PC-9 (cell line): ENCODE measurements around the gene SLC39A3. TPM values are rescaled to one million over a fixed set of nuclear protein-coding genes. Genes with fewer than 3 reads are reported as not detected.
A peak's percentile ranks its signal among the peaks of the same experiment; 100 is the strongest.

Source experiments
- Bru-seq: library from RNA; stranded (reverse); fragments of 400-500 nt; gene quantifications from one replicate; lab custom pipeline; 2021; lab: Mats Ljungman, UMichigan
- BruChase-seq, 2 experiments: library from RNA; stranded (reverse); fragments of 400-500 nt; gene quantifications; one replicate each; lab custom pipeline; 2021; lab: Mats Ljungman, UMichigan
- BruUV-seq: library from RNA; stranded (reverse); fragments of 400-500 nt; replicated peaks from 2 replicates; lab custom pipeline; 2021; lab: Mats Ljungman, UMichigan
- CTCF ChIA-PET: fragments of 300-600 bp; sonication (Branson Sonifier 250); formaldehyde crosslinking; loops from one replicate; lab custom pipeline; 2022; ENCODE audit warnings: antibody characterized with exemption; lab: Charles Lee
- POLR2A ChIA-PET: fragments of 300-600 bp; sonication (Branson Sonifier 250); formaldehyde crosslinking; loops from one replicate; lab custom pipeline; 2022; ENCODE audit warnings: antibody characterized with exemption; ENCODE audit not compliant: unreplicated experiment; lab: Charles Lee
- DNase-seq, 2 experiments: peaks; one replicate each; pipeline versions ENCODE4 v3.0.0 to v3.0.0-alpha.2; 2015 to 2022; ENCODE audit warnings: mixed read lengths in 1 of 2
- H2AFZ ChIP-seq: fragments of 200-600 bp; sonication (generic); 2 replicates; pipeline ENCODE4 v1.8.1; 2017; ENCODE audit warnings: antibody characterized with exemption
- H3F3A ChIP-seq: fragments of 200-600 bp; sonication (generic); 2 replicates; pipeline ENCODE4 v1.8.1; 2017; ENCODE audit warnings: antibody characterized with exemption, mild to moderate bottlenecking, low read depth; ENCODE audit not compliant: insufficient read depth
- H3K27ac ChIP-seq: fragments of 200-600 bp; sonication (generic); 2 replicates; pipeline ENCODE4 v1.6.1; 2016; ENCODE audit warnings: mixed run types
- H3K27me3 ChIP-seq: fragments of 200-600 bp; sonication (generic); 2 replicates; pipeline ENCODE4 v1.6.1; 2016; ENCODE audit warnings: low read depth, mixed run types; ENCODE audit not compliant: insufficient read depth
- H3K36me3 ChIP-seq: fragments of 200-600 bp; sonication (generic); 2 replicates; pipeline ENCODE4 v1.6.1; 2016; ENCODE audit warnings: low read depth, mixed run types
- H3K4me1 ChIP-seq: fragments of 200-600 bp; sonication (generic); replicated peaks from 2 replicates; pipeline ENCODE4 v1.6.1; 2016; ENCODE audit warnings: mixed run types; ENCODE audit not compliant: insufficient read depth
- H3K4me2 ChIP-seq: fragments of 200-600 bp; sonication (generic); 2 replicates; pipeline ENCODE4 v1.6.1; 2017; ENCODE audit warnings: mixed run types
- H3K4me3 ChIP-seq: fragments of 200-600 bp; sonication (generic); 2 replicates; pipeline ENCODE4 v1.6.1; 2016; ENCODE audit warnings: mixed run types
- H3K79me2 ChIP-seq: fragments of 200-600 bp; sonication (generic); 2 replicates; pipeline ENCODE4 v1.6.1; 2017; ENCODE audit warnings: low read depth, mixed run types
- H3K9me2 ChIP-seq: fragments of 200-600 bp; sonication (generic); 2 replicates; pipeline ENCODE4 v1.8.1; 2017; ENCODE audit warnings: mild to moderate bottlenecking; ENCODE audit not compliant: insufficient read depth
- H3K9me3 ChIP-seq: fragments of 200-600 bp; sonication (generic); 2 replicates; pipeline ENCODE4 v1.8.1; 2016; ENCODE audit warnings: low read depth; ENCODE audit not compliant: insufficient read depth
- H4K20me1 ChIP-seq: fragments of 200-600 bp; sonication (generic); 2 replicates; pipeline ENCODE4 v1.8.1; 2017; ENCODE audit not compliant: insufficient read depth
- CTCF ChIP-seq: fragments of 200-600 bp; sonication (generic); conservative IDR thresholded peaks from 2 replicates; pipeline ENCODE4 v1.6.1; 2017; ENCODE audit warnings: mixed run types, antibody characterized with exemption, mild to moderate bottlenecking, moderate library complexity
- EZH2 ChIP-seq: fragments of 200-600 bp; sonication (generic); IDR thresholded peaks from 2 replicates; pipeline ENCODE4 v1.8.0; 2017; ENCODE audit warnings: antibody characterized with exemption, low read depth
- intact Hi-C: fragments of 100-400 bp; cut with micrococcal nuclease; formaldehyde crosslinking; loops from one replicate; pipeline ENCODE4 v1.10.0; 2022; ENCODE audit not compliant: unreplicated experiment
- long read RNA-seq: library from polyadenylated mRNA; stranded (forward); transcript quantifications from one replicate; pipeline ENCODE4 v2.0.0, GENCODE V29; 2022
- total RNA-seq: library from RNA; stranded (reverse); gene quantifications from 2 replicates; pipeline ENCODE4 v1.2.3, GENCODE V29; 2021

SLC39A3 gene
- total RNA-seq (21.6 and 25.3 TPM in 2 replicates), Bru-seq, nascent RNA (percentile 41 among the genes with signal in this experiment), BruChase-seq, experiment 1, labeled RNA remaining after a 2-hour chase (percentile 41 among the genes with signal in this experiment), BruChase-seq, experiment 2, labeled RNA remaining after a 6-hour chase (percentile 64 among the genes with signal in this experiment)
- long read RNA-seq, transcript SLC39A3-201 (3 exons, 1,502 nt), result major isoform, 79 of 91 reads
- long read RNA-seq, partial matches to known transcripts, result 7 of 91 reads
- long read RNA-seq, other reads (novel, unspliced or antisense), result 1 of 91 reads

DNA sequence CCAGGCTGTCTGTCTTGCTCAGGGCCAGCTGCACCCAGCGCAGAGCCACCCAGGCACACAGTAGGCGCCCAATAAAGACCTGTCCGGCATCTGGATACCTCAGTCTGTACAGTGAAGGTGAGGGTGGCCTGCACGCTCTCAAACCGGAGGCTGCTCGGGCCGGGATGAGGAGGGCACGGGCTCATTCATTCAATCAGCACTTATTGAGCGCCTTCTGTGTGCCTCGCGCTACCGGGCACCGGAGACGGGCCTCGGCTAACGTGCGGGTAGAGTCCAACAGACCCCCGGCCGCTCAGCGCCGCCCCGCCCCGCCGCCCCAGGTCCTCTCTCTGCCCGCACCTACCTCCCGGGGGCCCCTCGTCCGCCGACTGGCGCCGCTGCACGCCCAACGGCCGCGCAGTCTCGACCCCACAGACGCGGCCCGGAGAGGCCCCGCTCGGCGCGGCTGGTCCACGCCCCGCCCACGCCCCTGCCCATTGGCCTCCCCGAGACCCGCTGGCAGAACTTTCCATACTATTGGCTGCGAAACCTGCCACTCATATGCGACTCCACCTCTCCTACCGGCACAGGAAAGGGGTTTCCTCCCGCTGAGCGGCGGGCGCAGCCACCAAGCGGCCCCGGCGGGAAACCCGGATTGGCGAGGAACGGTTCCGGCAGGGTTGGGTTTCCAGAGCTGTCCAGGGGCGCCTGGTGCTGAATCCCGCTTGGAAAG is at the start of gene SLC39A3:
TSS of gene SLC39A3 (minus strand) at position 416 of the 712 bp plus-strand sequence. CDS start 2,760 bp downstream, outside the sequence.
- DNase-seq, result peak; percentile 85 to 96
- no peaks in the 10 kb centered on the region for H3K4me1 ChIP-seq
- H4K20me1 ChIP-seq, result no peaks in the 10 kb centered on the region
- H3K36me3 ChIP-seq, result no peaks in the 10 kb centered on the region
- BruUV-seq, result no TSS peak
- peak within 1 kb of the TSS; percentile 79 for H3K4me2 ChIP-seq
- H3K9me3 ChIP-seq, result no peaks in the 10 kb centered on the region
- ChIA-PET CTCF (interaction anchor here (0.6 kb wide), 1 partner anchor 211 kb away, joined by 4 read pairs; no protein-coding TSS in a partner anchor), POLR2A (no interaction called here)
- H2AFZ ChIP-seq, result peak within 1 kb of the TSS; percentile 89
- intact Hi-C loops, result no loop called here
- H3K27ac ChIP-seq, result no peak within 1 kb of the TSS
- H3K4me3 ChIP-seq, result peak within 1 kb of the TSS; percentile 90
- no peaks in the 10 kb centered on the region for H3K9me2 ChIP-seq
- H3K27me3 ChIP-seq, result peaks cover 16% of the 10 kb centered on the region
- H3K79me2 ChIP-seq, result no peaks in the 10 kb centered on the region
- no peak for TF ChIP-seq EZH2
- no peaks in the 10 kb centered on the region for H3F3A ChIP-seq

DNA sequence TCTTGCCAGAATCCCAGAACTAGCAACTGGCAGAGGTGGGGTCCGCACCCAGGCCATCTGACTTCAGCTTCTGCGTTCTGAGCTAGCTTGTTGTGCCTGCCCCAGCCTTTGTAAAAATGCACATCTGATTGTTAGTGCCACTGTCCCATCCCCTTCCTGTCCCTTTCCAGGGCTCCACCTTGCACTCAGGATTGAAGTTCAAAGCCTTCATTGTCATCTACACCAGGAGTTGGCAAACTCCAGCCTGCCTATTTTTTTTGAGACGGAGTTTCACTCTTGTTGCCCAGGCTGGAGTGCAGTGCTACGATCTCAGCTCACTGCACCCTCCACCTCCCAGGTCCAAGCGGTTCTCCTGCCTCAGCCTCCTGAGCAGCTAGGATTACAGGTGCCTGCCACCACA is 48.4 kb upstream of the SLC39A3 start:
- no peaks in the 10 kb centered on the region for H3K36me3 ChIP-seq
- ChIA-PET CTCF (no interaction called here), POLR2A (no interaction called here)
- H3K4me3 ChIP-seq, result no peak overlapping the region
- TF ChIP-seq CTCF, result no peak
- no peak for TF ChIP-seq EZH2
- no peaks in the 10 kb centered on the region for H3K27me3 ChIP-seq
- no peaks in the 10 kb centered on the region for H4K20me1 ChIP-seq
- intact Hi-C loops, result no loop called here
- H3F3A ChIP-seq, result peaks cover 8% of the 10 kb centered on the region; the same call in 1 of the 2 replicates
- peaks cover 5% of the 10 kb centered on the region; the same call in 1 of the 2 replicates for H3K4me1 ChIP-seq
- no peaks in the 10 kb centered on the region for H3K9me3 ChIP-seq
- BruUV-seq, result no TSS peak
- H3K4me2 ChIP-seq, result no peak overlapping the region
- no peaks in the 10 kb centered on the region for H3K9me2 ChIP-seq
- no peak overlapping the region for H2AFZ ChIP-seq
- no peak overlapping the region for H3K27ac ChIP-seq
- no peak for DNase-seq
- peaks cover 27% of the 10 kb centered on the region for H3K79me2 ChIP-seq

- ChIA-PET POLR2A (no interaction called here), CTCF (no interaction called here)
- Histone ChIP-seq H3K9me3 (no peaks in the 10 kb centered on the region), H3F3A (peaks cover 8% of the 10 kb centered on the region; the same call in 1 of the 2 replicates), H3K4me1 (peaks cover 7% of the 10 kb centered on the region; the same call in 1 of the 2 replicates), H3K9me2 (no peaks in the 10 kb centered on the region), H3K4me2 (no peak overlapping the region), H3K27me3 (no peaks in the 10 kb centered on the region), H2AFZ (no peak overlapping the region), H4K20me1 (no peaks in the 10 kb centered on the region; the same call in 1 of the 2 replicates), H3K27ac (no peak overlapping the region), H3K36me3 (no peaks in the 10 kb centered on the region), H3K4me3 (no peak overlapping the region), H3K79me2 (peaks cover 37% of the 10 kb centered on the region)
- no peak for TF ChIP-seq CTCF
- TF ChIP-seq EZH2, result no peak
- no peak for DNase-seq
- no TSS peak for BruUV-seq
- intact Hi-C loops, result no loop called here
Measured at GRCh38 chr19:2787115-2787514, 47.3 kb upstream of the SLC39A3 start.
